Lung (tissue), 12 donors: ENCODE data around the gene CNR2. TPM values are rescaled to one million over a fixed set of nuclear protein-coding genes. Genes with fewer than 3 reads are reported as not detected.

Source experiments
- ATAC-seq: fragments of 200-7000 bp; cut with Tn5 transposase; one replicate; pipeline ENCODE4 v1.9.1; 2020; ENCODE audit warnings: moderate number of reproducible peaks; ENCODE audit not compliant: insufficient read depth, low FRiP score
- DNase-seq, 3 donors: peaks; one replicate each; pipeline ENCODE4 v3.0.0-alpha.2; 2013 to 2017
- H3K27ac ChIP-seq, 2 donors: one replicate each; pipeline ENCODE4 v1.5.1; 2013; ENCODE audit warnings: mild to moderate bottlenecking in 2 of 2, moderate library complexity in 2 of 2, control low read depth in 1 of 2, inconsistent platforms in 1 of 2, low read depth in 1 of 2, low read length in 1 of 2
- H3K27me3 ChIP-seq, 3 donors: one replicate each; pipeline ENCODE4 v1.5.1; 2013; ENCODE audit warnings: low read length in 2 of 3; ENCODE audit not compliant: control insufficient read depth in 3 of 3, insufficient read depth in 3 of 3
- H3K36me3 ChIP-seq, 4 donors: one replicate each; pipeline ENCODE4 v1.5.1; 2013; ENCODE audit warnings: low read length in 4 of 4, mild to moderate bottlenecking in 1 of 4, moderate library complexity in 1 of 4; ENCODE audit not compliant: control insufficient read depth in 4 of 4, insufficient read depth in 4 of 4
- H3K4me1 ChIP-seq, 5 donors: one replicate each; pipeline ENCODE4 v1.5.1; 2013; ENCODE audit warnings: low read length in 5 of 5, mild to moderate bottlenecking in 2 of 5, moderate library complexity in 1 of 5; ENCODE audit not compliant: control insufficient read depth in 5 of 5, insufficient read depth in 5 of 5
- H3K4me3 ChIP-seq: one replicate; pipeline ENCODE4 v1.5.1; 2013; ENCODE audit warnings: mild to moderate bottlenecking, control low read depth, moderate library complexity
- H3K9ac ChIP-seq, 2 donors: one replicate each; pipeline ENCODE4 v1.5.1; 2013; ENCODE audit warnings: low read length in 2 of 2, control low read depth in 1 of 2; ENCODE audit not compliant: insufficient read depth in 1 of 2
- H3K9me3 ChIP-seq, 4 donors: one replicate each; pipeline ENCODE4 v1.5.1; 2013; ENCODE audit warnings: low read length in 3 of 4, mild to moderate bottlenecking in 1 of 4, moderate library complexity in 1 of 4; ENCODE audit not compliant: control insufficient read depth in 4 of 4, insufficient read depth in 3 of 4
- CTCF ChIP-seq: IDR thresholded peaks from 2 replicates; pipeline ENCODE4 v1.5.1; 2012; ENCODE audit warnings: mild to moderate bottlenecking; ENCODE audit errors: control extremely low read depth, extremely low read depth
- WGBS, 2 donors: extraction: QIAGEN DNeasy Blood & Tissue Kit; methylation state at CpG; one replicate each; pipeline ENCODE4 v1.1.7; 2013; 5-methylcytosine and 5-hydroxymethylcytosine counted together
- polyA plus RNA-seq, 2 donors: library from polyadenylated mRNA; stranded (reverse); fragments of 200-250 nt; gene quantifications; one replicate each; pipeline ENCODE4 v1.2.1, GENCODE V29; 2013
- total RNA-seq, 2 donors: library from RNA; depleted of rRNA in 1 of 2; stranded (reverse); fragments of >200 nt in 1 of 2; gene quantifications; one replicate each; pipeline ENCODE4 v1.2.1, GENCODE V29; 2014 to 2021
- donor health status: control.
- donor health status: control.
- donor health status: Bipolar disorder and iron deficiency.
- donor health status: healthy.
- donor health status: DM: yes; HTN: yes; CAD: no.

Gene CNR2
- total and polyA plus RNA-seq, 4 donors: 0.04 to 0.46 (median 0.10) TPM

GRCh38 chr1:23922321-23922943 is 9.3 kb upstream of the CNR2 start:
- 92 to 94% methylated on average over 8 of the region's 8 CpGs for WGBS, 2 donors
- H3K9ac ChIP-seq: no peak overlapping the region
- no peaks in the 10 kb centered on the region for H3K9me3 ChIP-seq
- no peak for TF ChIP-seq CTCF
- H3K27me3 ChIP-seq: no peaks in the 10 kb centered on the region
- no peak overlapping the region for H3K4me3 ChIP-seq
- DNase-seq (no peak), ATAC-seq (no peak)
- H3K36me3 ChIP-seq: no peaks in the 10 kb centered on the region
- H3K27ac ChIP-seq: no peak overlapping the region
- peaks cover 0 to 6% (median 0%) of the 10 kb centered on the region in 5 donors for H3K4me1 ChIP-seq

GRCh38 chr1:23916209-23917131 is 3.3 kb upstream of the CNR2 start:
- Histone ChIP-seq H3K9me3 (no peaks in the 10 kb centered on the region), H3K36me3 (no peaks in the 10 kb centered on the region), H3K27ac (no peak overlapping the region), H3K4me3 (no peak overlapping the region), H3K9ac (no peak overlapping the region), H3K27me3 (no peaks in the 10 kb centered on the region), H3K4me1 (peaks cover 0 to 6% (median 0%) of the 10 kb centered on the region in 5 donors)
- TF ChIP-seq CTCF: peak; percentile 53
- DNase-seq (peak; percentile 63 to 72 (median 68)), ATAC-seq (peak; percentile 83)
- WGBS, 2 donors: 29 to 38% methylated on average over 12 of the region's 12 CpGs

GRCh38 chr1:23915466-23915865 is 2.3 kb upstream of the CNR2 start:
- Histone ChIP-seq H3K9ac (no peak overlapping the region), H3K27me3 (no peaks in the 10 kb centered on the region), H3K36me3 (no peaks in the 10 kb centered on the region), H3K9me3 (no peaks in the 10 kb centered on the region), H3K27ac (no peak overlapping the region), H3K4me1 (peaks cover 0 to 6% (median 0%) of the 10 kb centered on the region in 5 donors), H3K4me3 (no peak overlapping the region)
- ATAC-seq (no peak), DNase-seq (no peak)
- 95 to 98% methylated on average over 5 of the region's 5 CpGs for WGBS, 2 donors
- no peak for TF ChIP-seq CTCF
